BJ (cell line): ENCODE data around the gene DIO3. TPM values are rescaled to one million over a fixed set of nuclear protein-coding genes. Genes with fewer than 3 reads are reported as not detected.

Experiments
- CTCF ChIA-PET: fragments of 350-600 bp; formaldehyde crosslinking; extraction: SDS; loops from one replicate; lab custom pipeline; 2021; ENCODE audit warnings: antibody characterized with exemption, inconsistent platforms; lab: Yijun Ruan, JAX
- POLR2A ChIA-PET: fragments of 300-600 bp; sonication (Branson Sonifier 250); formaldehyde crosslinking; extraction: SDS; loops from one replicate; lab custom pipeline; 2021; ENCODE audit warnings: antibody characterized with exemption; lab: Charles Lee
- DNase-seq: peaks from one replicate; pipeline ENCODE4 v3.0.0-alpha.2; 2011; ENCODE audit warnings: low read depth
- H3K27me3 ChIP-seq: 2 replicates; pipeline ENCODE4 v1.6.0; 2011; ENCODE audit warnings: low read length; ENCODE audit not compliant: control insufficient read depth, insufficient read depth
- H3K36me3 ChIP-seq: 2 replicates; pipeline ENCODE4 v1.5.1; 2011; ENCODE audit warnings: low read length; ENCODE audit not compliant: control insufficient read depth, insufficient read depth
- H3K4me3 ChIP-seq: 2 replicates; pipeline ENCODE4 v1.5.1; 2011; ENCODE audit warnings: low read depth, mild to moderate bottlenecking, control low read depth, low read length
- CTCF ChIP-seq: IDR thresholded peaks from 2 replicates; pipeline ENCODE4 v1.5.1; 2011; ENCODE audit warnings: low read depth, mild to moderate bottlenecking, control low read depth, inconsistent platforms, low read length, moderate library complexity; ENCODE audit not compliant: insufficient read depth
- polyA minus RNA-seq: library from RNA; depleted of rRNA, polyadenylated mRNA; stranded (reverse); fragments of >200 nt; gene quantifications from 2 replicates; pipeline ENCODE4 v1.2.3, GENCODE V29; 2011; rRNA and poly(A)+ RNA removed
- polyA plus RNA-seq: library from polyadenylated mRNA; depleted of rRNA; stranded (reverse); fragments of >200 nt; gene quantifications from 2 replicates; pipeline ENCODE4 v1.2.3, GENCODE V29; 2011; rRNA removed

DIO3 gene
- polyA plus RNA-seq (not detected in 2 replicates), polyA minus RNA-seq (not detected in 2 replicates)

GRCh38 chr14:101561145-101561896, at the start of gene DIO3:
Gene DIO3 (plus strand): TSS chr14:101561495.
- no peaks in the 10 kb centered on the region for H3K36me3 ChIP-seq
- H3K27me3 ChIP-seq = peaks cover 46% of the 10 kb centered on the region
- no peak for DNase-seq
- H3K4me3 ChIP-seq = no peak within 1 kb of the TSS
- ChIA-PET CTCF (no interaction called here), POLR2A (no interaction called here)
- TF ChIP-seq CTCF = no peak

GRCh38 chr14:101511620-101512375, 49.5 kb upstream of the DIO3 start:
- CTCF ChIA-PET = no interaction called here
- POLR2A ChIA-PET = no interaction called here
- no peak for DNase-seq
- H3K27me3 ChIP-seq = no peaks in the 10 kb centered on the region; the same call in 1 of the 2 replicates
- no peaks in the 10 kb centered on the region for H3K36me3 ChIP-seq
- no peak overlapping the region for H3K4me3 ChIP-seq
- TF ChIP-seq CTCF = no peak

- DNase-seq = no peak
- no peak overlapping the region for H3K4me3 ChIP-seq
- ChIA-PET POLR2A (no interaction called here), CTCF (no interaction called here)
- no peaks in the 10 kb centered on the region for H3K36me3 ChIP-seq
- no peak for TF ChIP-seq CTCF
- H3K27me3 ChIP-seq = no peaks in the 10 kb centered on the region
Measured at GRCh38 chr14:101512376-101512695, 49.0 kb upstream of the DIO3 start.

- Histone ChIP-seq H3K4me3 (no peak overlapping the region), H3K36me3 (no peaks in the 10 kb centered on the region), H3K27me3 (no peaks in the 10 kb centered on the region)
- no peak for TF ChIP-seq CTCF
- no peak for DNase-seq
- ChIA-PET POLR2A (no interaction called here), CTCF (no interaction called here)
Measured at GRCh38 chr14:101514136-101514535, 47.2 kb upstream of the DIO3 start.

GRCh38 chr14:101516401-101516800, 44.9 kb upstream of the DIO3 start:
- DNase-seq = no peak
- Histone ChIP-seq H3K4me3 (no peak overlapping the region), H3K27me3 (no peaks in the 10 kb centered on the region), H3K36me3 (no peaks in the 10 kb centered on the region)
- CTCF ChIA-PET = no interaction called here
- POLR2A ChIA-PET = no interaction called here
- TF ChIP-seq CTCF = no peak
